Measurements from ENCODE around the gene DLGAP4. TPM values are rescaled to one million over a fixed set of nuclear protein-coding genes. Genes with fewer than 3 reads are reported as not detected.

Gene DLGAP4
- polyA plus RNA-seq, 4 donors, result 24.3 to 37.9 (median 28.3) TPM

- Histone ChIP-seq H3K4me3 (ENCODE audit: low read depth in 1 of 3, low read length in 3 of 3) (no peak overlapping the region), H3K9me3 (ENCODE audit: control insufficient read depth in 2 of 2, insufficient read depth in 1 of 2, low read depth in 1 of 2, low read length in 1 of 2) (peaks cover 0 to 8% of the 10 kb centered on the region in 2 donors), H3K4me1 (ENCODE audit: control insufficient read depth in 3 of 3, insufficient read depth in 2 of 3, low read depth in 1 of 3, low read length in 2 of 3) (peaks cover 0 to 20% (median 0%) of the 10 kb centered on the region in 3 donors), H3K27ac (ENCODE audit: low read depth in 1 of 3, low read length in 2 of 3) (no peak overlapping the region), H3K27me3 (ENCODE audit: control insufficient read depth in 3 of 3, insufficient read depth in 3 of 3, low read length in 3 of 3) (no peaks in the 10 kb centered on the region), H3K36me3 (ENCODE audit: control insufficient read depth in 3 of 3, insufficient read depth in 2 of 3, low read depth in 1 of 3, low read length in 3 of 3) (no peaks in the 10 kb centered on the region)
- 77 to 79% (median 78%) methylated on average over 7 of the region's 7 CpGs for WGBS, 3 donors
- FAIRE-seq, result no peak
- no peak for DNase-seq
These were observed 263.8 kb downstream of the DLGAP4 start for GRCh38 chr20:36569847-36570429.

- Histone ChIP-seq H3K27me3 (ENCODE audit: control insufficient read depth in 3 of 3, insufficient read depth in 3 of 3, low read length in 3 of 3) (no peaks in the 10 kb centered on the region), H3K36me3 (ENCODE audit: control insufficient read depth in 3 of 3, insufficient read depth in 2 of 3, low read depth in 1 of 3, low read length in 3 of 3) (peaks cover 0 to 6% (median 0%) of the 10 kb centered on the region in 3 donors), H3K27ac (ENCODE audit: low read depth in 1 of 3, low read length in 2 of 3) (peak overlapping the region in 2 of 3 donors; percentile 91 to 95), H3K4me1 (ENCODE audit: control insufficient read depth in 3 of 3, insufficient read depth in 2 of 3, low read depth in 1 of 3, low read length in 2 of 3) (peaks cover 0 to 34% (median 5%) of the 10 kb centered on the region in 3 donors), H3K9me3 (ENCODE audit: control insufficient read depth in 2 of 2, insufficient read depth in 1 of 2, low read depth in 1 of 2, low read length in 1 of 2) (no peaks in the 10 kb centered on the region), H3K4me3 (ENCODE audit: low read depth in 1 of 3, low read length in 3 of 3) (peak overlapping the region in 1 of 3 donors; percentile 52)
- FAIRE-seq, result no peak
- 64 to 70% (median 67%) methylated on average over 17 of the region's 17 CpGs for WGBS, 3 donors
- DNase-seq, result peak in 1 of 2 donors; percentile 61
These were observed 265.7 kb downstream of the DLGAP4 start for GRCh38 chr20:36571564-36572504.

DNA sequence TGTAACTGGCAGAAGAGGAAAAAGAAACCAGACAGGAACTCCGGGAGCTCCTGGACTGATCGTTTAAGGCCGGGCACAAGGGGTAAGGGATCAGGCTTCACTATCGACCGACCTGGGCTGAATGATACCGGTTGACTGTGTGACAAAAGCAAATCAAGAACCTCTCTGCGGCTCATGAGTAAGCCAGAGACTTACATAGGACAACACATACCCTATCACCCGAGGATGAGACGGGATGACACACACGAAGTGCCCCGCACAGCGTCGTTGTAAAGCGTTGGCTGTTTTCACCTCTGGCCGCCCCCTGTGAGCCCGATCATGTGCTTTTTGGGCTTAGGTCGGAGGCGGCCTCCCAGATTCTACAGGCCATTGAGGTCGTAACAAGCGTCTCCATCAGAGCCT is 266.6 kb downstream of the DLGAP4 start:
- peak overlapping the region; percentile 27 to 95 (median 91) for H3K27ac ChIP-seq (ENCODE audit: low read depth in 1 of 3, low read length in 2 of 3)
- H3K27me3 ChIP-seq (ENCODE audit: control insufficient read depth in 3 of 3, insufficient read depth in 3 of 3, low read length in 3 of 3), result no peaks in the 10 kb centered on the region
- H3K4me3 ChIP-seq (ENCODE audit: low read depth in 1 of 3, low read length in 3 of 3), result peak overlapping the region in 2 of 3 donors; percentile 52 to 82
- no peaks in the 10 kb centered on the region for H3K9me3 ChIP-seq (ENCODE audit: control insufficient read depth in 2 of 2, insufficient read depth in 1 of 2, low read depth in 1 of 2, low read length in 1 of 2)
- DNase-seq, result peak; percentile 57 to 78
- peaks cover 0 to 7% (median 0%) of the 10 kb centered on the region in 3 donors for H3K36me3 ChIP-seq (ENCODE audit: control insufficient read depth in 3 of 3, insufficient read depth in 2 of 3, low read depth in 1 of 3, low read length in 3 of 3)
- peaks cover 0 to 35% (median 5%) of the 10 kb centered on the region in 3 donors for H3K4me1 ChIP-seq (ENCODE audit: control insufficient read depth in 3 of 3, insufficient read depth in 2 of 3, low read depth in 1 of 3, low read length in 2 of 3)
- FAIRE-seq, result no peak
- 12 to 14% (median 13%) methylated on average over 20 of the region's 20 CpGs for WGBS, 3 donors

- FAIRE-seq (no peak), DNase-seq (peak; percentile 52 to 96)
- Histone ChIP-seq H3K27me3 (ENCODE audit: control insufficient read depth in 3 of 3, insufficient read depth in 3 of 3, low read length in 3 of 3) (no peaks in the 10 kb centered on the region), H3K36me3 (ENCODE audit: control insufficient read depth in 3 of 3, insufficient read depth in 2 of 3, low read depth in 1 of 3, low read length in 3 of 3) (peaks cover 0 to 11% (median 0%) of the 10 kb centered on the region in 3 donors), H3K4me3 (ENCODE audit: low read depth in 1 of 3, low read length in 3 of 3) (peak within 1 kb of the TSS; percentile 82 to 97 (median 82)), H3K9me3 (ENCODE audit: control insufficient read depth in 2 of 2, insufficient read depth in 1 of 2, low read depth in 1 of 2, low read length in 1 of 2) (no peaks in the 10 kb centered on the region), H3K27ac (ENCODE audit: low read depth in 1 of 3, low read length in 2 of 3) (peak within 1 kb of the TSS; percentile 89 to 99 (median 91)), H3K4me1 (ENCODE audit: control insufficient read depth in 3 of 3, insufficient read depth in 2 of 3, low read depth in 1 of 3, low read length in 2 of 3) (peaks cover 0 to 41% (median 5%) of the 10 kb centered on the region in 3 donors)
- WGBS, 3 donors, result 2 to 6% (median 4%) methylated on average over 46 to 80 of the region's 80 CpGs
These were observed 267.1 kb downstream of the DLGAP4 start, which contains the start of gene TGIF2 for GRCh38 chr20:36573103-36573797. TGIF2 (plus strand) TSS chr20:36573597; CDS start chr20:36578775, 5,178 bp downstream.

GRCh38 chr20:36573798-36574365 is 267.7 kb downstream of the DLGAP4 start:
- no peaks in the 10 kb centered on the region for H3K27me3 ChIP-seq (ENCODE audit: control insufficient read depth in 3 of 3, insufficient read depth in 3 of 3, low read length in 3 of 3)
- DNase-seq (peak in 1 of 2 donors; percentile 63), FAIRE-seq (no peak)
- WGBS, 3 donors, result 0 to 1% (median 0%) methylated on average over 33 to 53 of the region's 53 CpGs
- peaks cover 0 to 17% (median 0%) of the 10 kb centered on the region in 3 donors for H3K36me3 ChIP-seq (ENCODE audit: control insufficient read depth in 3 of 3, insufficient read depth in 2 of 3, low read depth in 1 of 3, low read length in 3 of 3)
- H3K4me1 ChIP-seq (ENCODE audit: control insufficient read depth in 3 of 3, insufficient read depth in 2 of 3, low read depth in 1 of 3, low read length in 2 of 3), result peaks cover 0 to 47% (median 5%) of the 10 kb centered on the region in 3 donors
- peak overlapping the region; percentile 82 to 97 (median 82) for H3K4me3 ChIP-seq (ENCODE audit: low read depth in 1 of 3, low read length in 3 of 3)
- no peaks in the 10 kb centered on the region for H3K9me3 ChIP-seq (ENCODE audit: control insufficient read depth in 2 of 2, insufficient read depth in 1 of 2, low read depth in 1 of 2, low read length in 1 of 2)
- peak overlapping the region; percentile 89 to 99 (median 91) for H3K27ac ChIP-seq (ENCODE audit: low read depth in 1 of 3, low read length in 2 of 3)

GRCh38 chr20:36574366-36575135 is 268.4 kb downstream of the DLGAP4 start:
- Histone ChIP-seq H3K36me3 (ENCODE audit: control insufficient read depth in 3 of 3, insufficient read depth in 2 of 3, low read depth in 1 of 3, low read length in 3 of 3) (peaks cover 2 to 23% (median 3%) of the 10 kb centered on the region in 3 donors), H3K27me3 (ENCODE audit: control insufficient read depth in 3 of 3, insufficient read depth in 3 of 3, low read length in 3 of 3) (no peaks in the 10 kb centered on the region), H3K9me3 (ENCODE audit: control insufficient read depth in 2 of 2, insufficient read depth in 1 of 2, low read depth in 1 of 2, low read length in 1 of 2) (no peaks in the 10 kb centered on the region), H3K27ac (ENCODE audit: low read depth in 1 of 3, low read length in 2 of 3) (peak overlapping the region; percentile 17 to 99 (median 91)), H3K4me3 (ENCODE audit: low read depth in 1 of 3, low read length in 3 of 3) (peak overlapping the region; percentile 82 to 97 (median 82)), H3K4me1 (ENCODE audit: control insufficient read depth in 3 of 3, insufficient read depth in 2 of 3, low read depth in 1 of 3, low read length in 2 of 3) (peaks cover 0 to 52% (median 5%) of the 10 kb centered on the region in 3 donors)
- FAIRE-seq (no peak), DNase-seq (peak; percentile 49 to 84)
- WGBS, 3 donors, result 0 to 1% (median 1%) methylated on average over 40 to 65 of the region's 69 CpGs

GRCh38 chr20:36576081-36576445 is 269.9 kb downstream of the DLGAP4 start:
- DNase-seq (peak in 1 of 2 donors; percentile 51), FAIRE-seq (no peak)
- H3K27me3 ChIP-seq (ENCODE audit: control insufficient read depth in 3 of 3, insufficient read depth in 3 of 3, low read length in 3 of 3), result no peaks in the 10 kb centered on the region
- H3K36me3 ChIP-seq (ENCODE audit: control insufficient read depth in 3 of 3, insufficient read depth in 2 of 3, low read depth in 1 of 3, low read length in 3 of 3), result peaks cover 4 to 34% (median 10%) of the 10 kb centered on the region in 3 donors
- peaks cover 0 to 64% (median 5%) of the 10 kb centered on the region in 3 donors for H3K4me1 ChIP-seq (ENCODE audit: control insufficient read depth in 3 of 3, insufficient read depth in 2 of 3, low read depth in 1 of 3, low read length in 2 of 3)
- no peaks in the 10 kb centered on the region for H3K9me3 ChIP-seq (ENCODE audit: control insufficient read depth in 2 of 2, insufficient read depth in 1 of 2, low read depth in 1 of 2, low read length in 1 of 2)
- WGBS, 3 donors, result 17 to 32% (median 31%) methylated on average over 1 of the region's 1 CpG
- peak overlapping the region in 1 of 3 donors; percentile 99 for H3K27ac ChIP-seq (ENCODE audit: low read depth in 1 of 3, low read length in 2 of 3)
- H3K4me3 ChIP-seq (ENCODE audit: low read depth in 1 of 3, low read length in 3 of 3), result no peak overlapping the region
